CMK (cell line): ENCODE measurements around the gene PKD1.

Experiments
- DNase-seq: peaks from one replicate; pipeline ENCODE4 v3.0.0-alpha.2; 2010; ENCODE audit warnings: low read depth

PKD1 gene

DNA sequence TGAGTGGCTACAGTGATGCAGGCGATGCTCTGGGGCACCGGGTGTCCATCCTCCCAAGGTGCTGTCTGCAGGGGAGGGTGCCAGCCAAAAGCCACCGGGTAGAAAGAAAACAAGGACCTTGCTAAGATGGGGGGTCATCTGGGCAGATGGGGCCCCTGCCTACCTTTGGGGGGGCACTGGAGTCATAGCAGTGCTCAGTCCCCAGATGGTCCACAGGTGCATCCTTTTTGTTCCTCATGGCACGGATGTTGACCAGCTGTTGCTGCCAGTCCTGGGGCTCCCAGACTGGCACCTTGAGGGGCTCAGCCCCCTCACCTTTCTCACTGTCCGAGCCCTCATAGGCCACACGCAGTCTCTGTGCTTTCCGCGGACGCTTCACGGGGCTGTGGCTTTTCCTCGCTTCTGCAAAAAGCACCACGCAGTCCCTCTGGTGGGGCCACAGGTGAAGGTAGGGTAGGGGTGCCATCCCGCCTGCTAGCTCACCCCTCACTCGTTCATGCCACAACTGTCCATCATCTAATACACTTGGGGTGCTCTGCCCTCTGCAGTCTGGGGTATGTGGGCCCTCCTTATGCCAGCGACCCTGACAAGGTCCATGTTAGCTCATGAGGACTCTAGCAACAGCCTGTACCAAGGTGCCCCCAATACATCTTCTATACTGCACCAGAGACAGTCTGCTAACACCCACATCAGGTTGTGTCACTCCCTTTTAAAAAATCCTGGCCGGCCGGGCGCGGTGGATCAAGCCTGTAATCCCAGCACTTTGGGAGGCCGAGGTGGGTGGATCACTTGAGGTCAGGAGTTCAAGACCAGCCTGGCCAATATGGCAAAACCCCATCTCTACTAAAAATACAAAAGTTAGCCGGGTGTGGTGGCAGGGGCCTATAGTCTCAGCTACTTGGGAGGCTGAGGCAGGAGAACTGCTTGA lies 89.5 kb downstream of the PKD1 start:
- no peak for DNase-seq

DNA sequence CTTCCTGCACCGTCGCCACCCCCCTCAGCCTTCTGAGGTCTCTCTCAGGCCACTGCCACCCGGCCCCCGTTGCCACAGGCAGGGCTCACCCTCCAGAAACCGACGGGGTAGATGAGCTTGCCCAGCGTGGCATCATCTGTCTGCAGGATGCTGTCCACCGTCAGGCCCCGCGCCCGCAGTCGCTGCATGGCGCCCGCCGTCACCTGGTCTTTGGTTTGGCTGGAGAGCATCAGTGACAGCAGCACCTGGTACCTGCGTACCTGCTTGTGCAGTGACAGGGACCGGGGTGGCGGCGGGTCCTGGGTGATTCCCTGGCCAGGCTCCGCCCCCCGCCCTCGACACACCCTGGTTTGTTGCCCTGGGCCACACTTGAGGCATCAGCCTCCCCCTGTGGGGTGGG lies 91.2 kb downstream of the PKD1 start:
- DNase-seq, result no peak

DNA sequence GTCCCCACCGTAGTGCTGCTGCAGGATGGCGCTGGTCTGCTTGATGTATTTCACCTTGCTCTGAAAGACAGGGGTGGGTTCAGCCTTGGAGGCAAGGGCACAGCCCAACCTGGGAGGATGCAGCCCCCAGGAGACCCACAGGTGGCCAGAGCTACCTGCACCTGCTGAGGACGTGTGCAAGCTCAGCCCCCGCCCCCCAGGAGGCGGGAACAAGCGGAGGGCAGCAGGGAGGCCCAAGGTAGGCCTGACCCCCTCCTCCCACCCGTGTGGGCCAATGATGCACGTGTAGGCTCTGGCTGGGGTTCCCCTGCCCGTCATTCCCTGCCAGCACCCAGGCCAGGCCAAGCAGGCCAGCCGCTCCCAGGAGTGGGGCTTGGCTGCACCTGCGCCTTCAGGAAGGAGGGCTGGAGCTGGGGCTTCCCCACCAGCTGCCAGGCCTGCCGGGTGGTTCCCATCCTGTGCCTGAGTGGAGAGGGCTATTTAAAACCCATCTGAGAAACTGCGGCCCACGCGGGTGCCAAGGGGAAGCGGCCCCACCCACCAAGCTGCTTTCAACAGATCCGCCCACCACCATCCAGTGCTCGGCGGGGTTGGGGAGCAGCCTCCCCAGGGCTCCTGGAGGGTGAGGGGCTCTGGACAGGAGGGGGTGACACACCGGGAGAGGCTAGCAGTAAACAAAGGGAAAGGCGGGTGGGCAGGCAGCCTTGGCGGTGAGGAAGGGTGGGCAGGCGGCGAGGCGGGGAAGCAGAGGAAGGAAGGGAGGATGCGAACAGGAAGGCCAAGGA lies 91.8 kb downstream of the PKD1 start:
- no peak for DNase-seq

DNA sequence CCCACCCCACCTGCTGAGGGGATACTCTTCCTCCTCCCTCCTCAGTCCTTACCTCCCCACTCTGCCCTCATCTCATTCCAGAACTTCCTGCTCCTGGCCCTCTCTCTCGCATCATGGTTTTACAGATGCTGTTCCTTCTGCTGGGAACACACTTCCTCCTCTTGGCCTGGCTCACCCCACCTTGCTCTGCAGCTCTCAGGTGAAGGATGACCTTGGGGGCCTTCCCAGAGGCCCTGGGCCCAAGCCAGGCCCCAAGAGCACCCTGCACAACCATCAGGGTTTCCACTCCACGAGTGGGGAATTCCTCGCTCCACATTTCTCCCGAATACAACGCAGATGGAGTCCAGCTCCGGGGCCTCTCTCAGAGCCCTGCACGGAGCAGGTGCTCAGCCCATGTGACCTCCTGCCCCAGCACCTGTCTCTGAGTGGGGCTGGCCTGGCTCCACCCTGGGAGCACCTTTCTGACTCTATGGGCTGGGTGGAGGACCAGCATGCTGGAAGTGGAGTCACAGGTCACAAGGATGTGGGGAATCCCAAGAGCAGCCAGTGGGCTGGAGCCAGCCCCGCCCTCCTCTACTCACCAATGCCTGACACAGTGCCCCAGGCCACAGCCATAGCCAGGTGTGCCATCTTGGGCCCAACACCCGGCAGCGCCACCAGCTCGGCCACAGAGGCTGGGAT lies 92.6 kb downstream of the PKD1 start:
- DNase-seq, result no peak

DNA sequence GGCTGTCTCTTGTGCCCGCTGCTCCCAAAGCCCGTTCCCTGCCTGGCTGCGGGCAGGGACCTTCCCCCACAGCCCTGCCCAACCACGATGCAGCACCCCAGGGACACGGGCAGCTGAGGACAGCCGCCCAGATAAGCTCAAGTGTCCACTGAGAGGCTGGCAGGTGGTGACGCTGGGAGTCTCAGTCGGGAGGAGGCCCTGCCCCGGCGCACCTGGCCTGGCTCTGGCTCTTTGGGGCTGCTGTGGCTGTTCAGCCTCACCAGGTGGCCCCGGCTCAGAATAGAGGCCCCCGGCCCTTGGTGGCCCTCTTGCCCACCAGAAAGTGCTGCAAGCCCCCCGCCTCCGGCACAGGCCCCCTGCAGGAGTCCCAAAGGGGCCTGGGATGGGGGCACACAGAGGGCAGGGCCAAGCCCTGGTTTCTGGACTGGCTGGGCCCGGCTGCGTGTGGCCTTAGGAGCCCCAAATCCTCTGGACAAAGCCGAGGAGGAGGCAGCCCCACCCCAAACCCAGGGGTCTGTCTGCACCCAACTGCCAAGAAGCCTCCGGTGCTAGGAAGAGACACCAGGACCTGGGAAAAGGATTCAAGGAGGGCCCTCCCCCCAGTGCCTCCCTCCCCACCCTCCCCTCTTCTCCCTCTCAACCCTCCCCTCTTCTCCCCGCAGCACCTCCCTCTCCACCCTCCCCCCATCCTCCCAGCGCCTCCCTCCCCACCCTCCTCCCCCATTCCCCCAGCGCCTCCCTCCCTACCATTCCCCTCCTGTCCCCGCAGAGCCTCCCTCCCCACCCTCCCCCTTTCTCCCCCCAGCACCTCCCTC lies 93.3 kb downstream of the PKD1 start:
- no peak for DNase-seq

DNA sequence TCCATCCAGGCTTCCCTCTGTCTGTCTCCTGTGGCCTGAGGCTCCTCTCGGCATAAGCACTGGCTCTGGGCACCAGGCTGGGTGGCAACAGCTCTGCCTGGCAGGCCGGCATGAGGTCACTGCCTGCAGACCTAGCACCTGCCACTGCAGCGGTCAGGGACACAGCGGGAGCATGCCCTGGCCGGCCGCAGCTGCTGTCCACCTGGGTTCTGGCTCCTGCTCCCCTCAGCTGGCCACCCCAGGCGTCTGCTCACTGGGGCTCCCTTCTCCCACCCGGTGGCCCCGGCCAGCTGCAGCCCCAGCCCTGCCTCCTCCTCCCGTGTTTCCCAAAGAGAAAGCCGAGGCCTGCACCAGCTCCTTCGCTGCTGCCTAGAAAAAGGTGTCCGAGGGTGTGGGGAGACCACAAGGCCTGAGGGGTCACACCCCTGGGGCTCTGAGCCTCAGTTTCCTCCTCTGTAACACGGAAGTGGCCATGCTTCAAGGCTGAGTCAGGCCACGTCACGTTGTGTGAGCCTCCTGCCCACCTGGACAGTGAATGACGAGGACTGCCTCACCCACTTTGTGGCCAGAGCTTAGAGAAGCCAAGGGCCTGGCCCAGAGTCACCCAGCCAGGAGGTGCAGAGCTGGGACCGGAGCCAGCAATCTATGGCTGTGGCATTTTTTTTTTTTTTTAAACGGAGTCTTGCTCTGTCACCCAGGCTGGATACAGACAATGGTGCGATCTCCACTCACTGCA lies 94.7 kb downstream of the PKD1 start:
- DNase-seq, result no peak

DNA sequence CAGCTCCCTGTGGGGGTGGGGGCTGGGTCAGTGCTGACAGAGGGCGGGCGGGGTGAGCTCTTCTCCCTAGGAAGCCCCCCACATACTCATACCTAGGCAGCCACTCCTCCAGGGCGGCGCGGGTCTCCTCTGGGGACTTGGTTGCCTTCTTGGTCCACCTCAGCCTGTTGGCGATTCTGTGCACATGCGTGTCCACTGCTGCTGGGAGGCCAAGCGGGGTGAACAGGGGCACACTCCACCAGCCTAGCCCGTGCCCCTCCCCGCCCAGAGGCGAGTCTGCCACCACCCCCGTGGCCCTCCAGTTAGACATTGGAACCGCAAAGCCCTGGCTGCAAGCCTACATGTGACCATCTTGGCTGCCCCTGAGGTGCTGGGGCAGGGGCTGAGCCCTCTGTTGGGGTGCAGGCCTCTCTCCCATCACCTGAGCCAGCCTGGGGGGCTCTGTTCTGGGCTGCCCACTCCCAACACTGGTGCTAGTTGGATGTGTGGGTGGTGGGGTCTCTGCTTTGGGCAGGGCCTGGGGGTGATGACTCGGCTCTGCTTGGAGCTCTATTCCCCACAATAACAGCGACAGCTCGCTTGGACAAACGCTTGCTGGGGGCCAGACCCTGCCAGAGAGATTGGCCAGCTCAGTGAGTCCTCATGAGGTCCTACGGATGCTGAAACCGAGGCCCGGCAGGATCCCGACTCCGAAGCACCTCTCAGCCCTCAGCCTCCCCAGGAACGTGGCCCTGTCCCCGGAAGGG lies 95.5 kb downstream of the PKD1 start:
- DNase-seq, result no peak

DNA sequence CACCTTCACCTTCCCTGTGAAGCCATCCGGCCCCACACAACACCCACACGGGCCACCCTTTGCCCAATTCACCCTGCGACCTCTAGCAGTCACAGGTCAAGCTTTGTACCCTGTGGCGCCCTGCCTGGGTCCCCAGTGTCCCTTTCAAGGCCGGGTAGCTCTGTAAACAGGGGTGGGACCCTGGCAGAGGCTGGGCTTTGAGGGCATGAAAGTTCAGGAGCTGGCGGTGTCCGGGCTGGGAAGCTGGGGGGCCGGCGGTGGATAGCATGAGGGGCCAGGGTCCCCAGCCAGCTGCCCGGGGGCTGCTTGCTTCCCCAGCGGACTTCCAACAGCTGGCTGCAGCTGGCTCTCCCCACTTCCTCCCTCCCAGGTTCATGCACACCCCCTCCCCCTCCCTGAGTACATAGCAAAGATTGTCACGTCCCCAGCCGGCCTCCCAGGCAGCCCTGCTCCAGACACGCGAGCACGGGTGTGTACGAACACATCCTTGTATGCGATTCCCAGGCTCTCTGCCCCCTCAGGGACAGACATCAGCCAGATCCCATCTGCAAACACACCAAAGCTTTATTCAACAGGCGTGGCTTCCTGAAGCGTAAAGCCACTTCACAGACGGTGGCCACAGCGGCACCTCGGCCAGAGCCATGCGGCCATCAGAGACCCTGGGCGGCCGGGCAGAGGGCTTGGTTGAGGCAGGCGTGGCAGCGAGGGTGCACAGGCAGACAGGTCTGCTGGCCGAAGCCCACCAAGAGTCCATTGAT lies 96.2 kb downstream of the PKD1 start:
- DNase-seq, result no peak
